CD8-positive, alpha-beta memory T cell (primary cell): ENCODE results near the gene XPO5. TPM values are rescaled to one million over a fixed set of nuclear protein-coding genes. Genes with fewer than 3 reads are reported as not detected.
"Not testable (repeated sequence)": the region's sequence is repeated elsewhere in the genome, so short reads cannot be mapped to it uniquely, and the experiment has no call there.

Experiments
- CTCF ChIA-PET: fragments of 350-600 bp; sonication (Branson Sonifier 250); formaldehyde crosslinking; loops from one replicate; lab custom pipeline; 2021; ENCODE audit warnings: antibody characterized with exemption; lab: Charles Lee
- POLR2A ChIA-PET: fragments of 350-600 bp; sonication (Branson Sonifier 250); formaldehyde crosslinking; loops from one replicate; lab custom pipeline; 2021; ENCODE audit warnings: antibody characterized with exemption; lab: Charles Lee
- DNase-seq, 5 donors: peaks; one replicate each; pipeline versions ENCODE4 v3.0.0 to v3.0.0-alpha.2; 2020 to 2022; ENCODE audit warnings: mixed read lengths in 1 of 5
- H3K27ac ChIP-seq: one replicate; pipeline ENCODE4 v1.7.0; 2013; ENCODE audit warnings: low read depth, mild to moderate bottlenecking, low read length, moderate library complexity
- H3K27me3 ChIP-seq: 2 replicates; pipeline ENCODE4 v1.7.0; 2013; ENCODE audit warnings: low read length, mild to moderate bottlenecking; ENCODE audit not compliant: insufficient read depth, poor library complexity, severe bottlenecking
- H3K36me3 ChIP-seq: 2 replicates; pipeline ENCODE4 v1.7.0; 2013; ENCODE audit warnings: mild to moderate bottlenecking, low read length, moderate library complexity; ENCODE audit not compliant: insufficient read depth
- H3K4me1 ChIP-seq: 2 replicates; pipeline ENCODE4 v1.7.0; 2013; ENCODE audit warnings: mild to moderate bottlenecking, low read length, moderate library complexity; ENCODE audit not compliant: insufficient read depth
- H3K4me3 ChIP-seq: 2 replicates; pipeline ENCODE4 v1.7.0; 2013; ENCODE audit warnings: mild to moderate bottlenecking, low read length
- H3K9me3 ChIP-seq: 2 replicates; pipeline ENCODE4 v1.7.0; 2013; ENCODE audit warnings: mild to moderate bottlenecking, low read length
- H3K27ac Mint-ChIP-seq, 8 donors: one replicate each; pipeline ENCODE4 v1.8.0; 2020 to 2021; ENCODE audit warnings: mixed read lengths in 8 of 8, mild to moderate bottlenecking in 6 of 8, inconsistent platforms in 3 of 8, moderate library complexity in 3 of 8
- H3K27me3 Mint-ChIP-seq, 2 donors: one replicate each; pipeline ENCODE4 v1.8.0; 2020 to 2021; ENCODE audit warnings: mixed read lengths in 2 of 2, mild to moderate bottlenecking in 1 of 2, moderate library complexity in 1 of 2
- H3K36me3 Mint-ChIP-seq, 3 donors: one replicate each; pipeline ENCODE4 v1.8.0; 2020 to 2021; ENCODE audit warnings: mixed read lengths in 3 of 3, inconsistent platforms in 1 of 3, mild to moderate bottlenecking in 1 of 3
- H3K4me1 Mint-ChIP-seq, 3 donors: one replicate each; pipeline ENCODE4 v1.8.0; 2020 to 2021; ENCODE audit warnings: mixed read lengths in 3 of 3, inconsistent platforms in 1 of 3, mild to moderate bottlenecking in 1 of 3
- H3K4me3 Mint-ChIP-seq, 7 donors: one replicate each; pipeline ENCODE4 v1.8.0; 2020 to 2021; ENCODE audit warnings: mixed read lengths in 7 of 7, mild to moderate bottlenecking in 6 of 7, moderate library complexity in 4 of 7, inconsistent platforms in 2 of 7
- H3K9me3 Mint-ChIP-seq, 5 donors: one replicate each; pipeline ENCODE4 v1.8.0; 2020 to 2022; ENCODE audit warnings: mixed read lengths in 5 of 5, mild to moderate bottlenecking in 3 of 5, moderate library complexity in 2 of 5, inconsistent platforms in 1 of 5
- polyA plus RNA-seq: library from polyadenylated mRNA; unstranded; fragments of 300-500 nt; fragmentation: Illumina TruSeq; gene quantifications from one replicate; pipeline ENCODE4 v1.2.3, GENCODE V29; 2021
- total RNA-seq, 2 experiments: library from RNA; stranded (reverse); gene quantifications; one replicate each; pipeline ENCODE4 v1.2.3, GENCODE V29; 2021

Gene XPO5
- total and polyA plus RNA-seq, 3 experiments from 2014 or later: 15.3 to 116 (median 98.0) TPM

GRCh38 chr6:43502666-43503065, 73.2 kb downstream of the XPO5 start:
- Mint-ChIP-seq H3K27me3 (peaks cover 0 to 1% of the 10 kb centered on the region in 2 donors), H3K4me1 (peaks cover 8 to 11% (median 11%) of the 10 kb centered on the region in 3 donors), H3K36me3 (peaks cover 4 to 82% (median 14%) of the 10 kb centered on the region in 3 donors), H3K27ac (peak overlapping the region in 2 of 8 donors; percentile 51 to 89), H3K4me3 (no peak overlapping the region), H3K9me3 (no peaks in the 10 kb centered on the region)
- DNase-seq: no peak
- no peak overlapping the region for H3K4me3 ChIP-seq
- ChIA-PET POLR2A (no interaction called here), CTCF (interaction anchor here (1.6 to 7.2 kb wide), 2 partner anchors 9 to 48 kb away, joined by 4 to 93 read pairs; no protein-coding TSS in a partner anchor)
- peaks cover 36% of the 10 kb centered on the region for H3K36me3 ChIP-seq
- no peaks in the 10 kb centered on the region for H3K9me3 ChIP-seq
- H3K27ac ChIP-seq: no peak overlapping the region
- H3K27me3 ChIP-seq: no peaks in the 10 kb centered on the region
- H3K4me1 ChIP-seq: peaks cover 8% of the 10 kb centered on the region

- H3K36me3 ChIP-seq: peaks cover 36% of the 10 kb centered on the region
- peaks cover 0 to 4% (median under 1%) of the 10 kb centered on the region in 3 donors for H3K4me1 Mint-ChIP-seq
- peak overlapping the region in 5 of 8 donors; percentile 19 to 72 (median 62) for H3K27ac Mint-ChIP-seq
- ChIA-PET POLR2A (no interaction called here), CTCF (interaction anchor here (1.4 to 2.0 kb wide), 3 partner anchors 46 to 73 kb away, joined by 3 to 9 read pairs (median 4); partner anchors contain the start of gene ABCC10)
- DNase-seq: no peak
- H3K27me3 ChIP-seq: no peaks in the 10 kb centered on the region
- H3K4me3 Mint-ChIP-seq: no peak overlapping the region
- peaks cover 4 to 82% (median 14%) of the 10 kb centered on the region in 3 donors for H3K36me3 Mint-ChIP-seq
- no peaks in the 10 kb centered on the region for H3K27me3 Mint-ChIP-seq
- H3K4me3 ChIP-seq: no peak overlapping the region
- no peaks in the 10 kb centered on the region for H3K9me3 ChIP-seq
- H3K4me1 ChIP-seq: peaks cover under 1% of the 10 kb centered on the region
- no peak overlapping the region for H3K27ac ChIP-seq
- no peaks in the 10 kb centered on the region for H3K9me3 Mint-ChIP-seq
These were observed 74.9 kb downstream of the XPO5 start for GRCh38 chr6:43500921-43501320.

- Histone ChIP-seq H3K4me1 (peaks cover 18% of the 10 kb centered on the region), H3K27ac (no peak overlapping the region), H3K4me3 (no peak overlapping the region), H3K27me3 (no peaks in the 10 kb centered on the region), H3K36me3 (peaks cover 36% of the 10 kb centered on the region), H3K9me3 (no peaks in the 10 kb centered on the region)
- Mint-ChIP-seq H3K36me3 (peaks cover 4 to 66% (median 14%) of the 10 kb centered on the region in 3 donors), H3K4me3 (no peak overlapping the region), H3K4me1 (peaks cover 12 to 18% (median 14%) of the 10 kb centered on the region in 3 donors), H3K27ac (peak overlapping the region in 4 of 8 donors; percentile 7 to 70 (median 54)), H3K27me3 (no peaks in the 10 kb centered on the region), H3K9me3 (no peaks in the 10 kb centered on the region)
- CTCF ChIA-PET: interaction anchor here (1.2 kb wide), 1 partner anchor 11 kb away, joined by 3 read pairs; the partner anchor contains the start of gene LRRC73
- POLR2A ChIA-PET: no interaction called here
- DNase-seq: no peak
These were observed 76.6 kb downstream of the XPO5 start for GRCh38 chr6:43499028-43499815.

- H3K27me3 ChIP-seq, POLR2A ChIA-PET, H3K27ac ChIP-seq, H3K4me3 ChIP-seq, H3K9me3 ChIP-seq, H3K4me3 Mint-ChIP-seq, H3K27me3 Mint-ChIP-seq, H3K9me3 Mint-ChIP-seq, DNase-seq: not testable (repeated sequence)
- Histone ChIP-seq H3K36me3 (peaks cover 31% of the 10 kb centered on the region), H3K4me1 (peaks cover 22% of the 10 kb centered on the region)
- Mint-ChIP-seq H3K36me3 (peaks cover 4 to 59% (median 12%) of the 10 kb centered on the region in 3 donors), H3K27ac (peak overlapping the region in 1 of 8 donors; percentile 80), H3K4me1 (peaks cover 20 to 28% (median 21%) of the 10 kb centered on the region in 3 donors)
- CTCF ChIA-PET: interaction anchor here (1.2 to 10.1 kb wide), 2 partner anchors 7 to 12 kb away, joined by 3 to 93 read pairs; partner anchors contain the start of gene LRRC73
These were observed 77.5 kb downstream of the XPO5 start for GRCh38 chr6:43498291-43498690.

GRCh38 chr6:43497689-43498088, 78.1 kb downstream of the XPO5 start:
- peaks cover 4 to 57% (median 10%) of the 10 kb centered on the region in 3 donors for H3K36me3 Mint-ChIP-seq
- Histone ChIP-seq H3K27me3 (no peaks in the 10 kb centered on the region), H3K9me3 (no peaks in the 10 kb centered on the region), H3K4me3 (no peak overlapping the region), H3K4me1 (peaks cover 22% of the 10 kb centered on the region), H3K36me3 (peaks cover 27% of the 10 kb centered on the region), H3K27ac (no peak overlapping the region)
- H3K4me3 Mint-ChIP-seq: no peak overlapping the region
- no peaks in the 10 kb centered on the region for H3K27me3 Mint-ChIP-seq
- H3K4me1 Mint-ChIP-seq: peaks cover 24 to 34% (median 26%) of the 10 kb centered on the region in 3 donors
- no peak for DNase-seq
- H3K9me3 Mint-ChIP-seq: no peaks in the 10 kb centered on the region
- H3K27ac Mint-ChIP-seq: peak overlapping the region in 3 of 8 donors; percentile 66 to 83 (median 77)
- POLR2A ChIA-PET: interaction anchor here (0.5 kb wide), 1 partner anchor 153 kb away, joined by 3 read pairs; no protein-coding TSS in a partner anchor
- CTCF ChIA-PET: interaction anchor here (10.1 kb wide), 1 partner anchor 7 kb away, joined by 93 read pairs; no protein-coding TSS in a partner anchor

GRCh38 chr6:43497129-43497396, 78.8 kb downstream of the XPO5 start:
- POLR2A ChIA-PET: no interaction called here
- Histone ChIP-seq H3K27ac (no peak overlapping the region), H3K9me3 (no peaks in the 10 kb centered on the region), H3K27me3 (no peaks in the 10 kb centered on the region), H3K36me3 (peaks cover 27% of the 10 kb centered on the region), H3K4me1 (peaks cover 22% of the 10 kb centered on the region), H3K4me3 (no peak overlapping the region)
- Mint-ChIP-seq H3K27me3 (no peaks in the 10 kb centered on the region), H3K9me3 (no peaks in the 10 kb centered on the region), H3K4me3 (no peak overlapping the region), H3K27ac (peak overlapping the region in 6 of 8 donors; percentile 33 to 83 (median 62)), H3K4me1 (peaks cover 26 to 38% (median 28%) of the 10 kb centered on the region in 3 donors), H3K36me3 (peaks cover 4 to 54% (median 7%) of the 10 kb centered on the region in 3 donors)
- CTCF ChIA-PET: interaction anchor here (0.7 to 10.1 kb wide), 3 partner anchors 8 to 233 kb away, joined by 3 to 93 read pairs (median 3); no protein-coding TSS in a partner anchor
- DNase-seq: no peak

- DNase-seq: no peak
- no peak overlapping the region for H3K4me3 Mint-ChIP-seq
- Histone ChIP-seq H3K4me3 (no peak overlapping the region), H3K27ac (no peak overlapping the region), H3K36me3 (peaks cover 27% of the 10 kb centered on the region), H3K9me3 (no peaks in the 10 kb centered on the region), H3K27me3 (no peaks in the 10 kb centered on the region), H3K4me1 (peaks cover 22% of the 10 kb centered on the region)
- CTCF ChIA-PET: interaction anchor here (0.7 to 10.1 kb wide), 6 partner anchors 8 to 233 kb away, joined by 3 to 93 read pairs (median 8); partner anchors contain the start of genes DLK2 and TJAP1
- H3K9me3 Mint-ChIP-seq: no peaks in the 10 kb centered on the region
- peaks cover 26 to 41% (median 28%) of the 10 kb centered on the region in 3 donors for H3K4me1 Mint-ChIP-seq
- POLR2A ChIA-PET: no interaction called here
- peak overlapping the region in 5 of 8 donors; percentile 33 to 86 (median 62) for H3K27ac Mint-ChIP-seq
- H3K36me3 Mint-ChIP-seq: peaks cover 0 to 49% (median 2%) of the 10 kb centered on the region in 3 donors
- H3K27me3 Mint-ChIP-seq: no peaks in the 10 kb centered on the region
These were observed 79.3 kb downstream of the XPO5 start for GRCh38 chr6:43496370-43497128.
